ENCODE data around the gene ZNF674. TPM values are rescaled to one million over a fixed set of nuclear protein-coding genes. Genes with fewer than 3 reads are reported as not detected.
A peak's percentile ranks its signal among the peaks of the same experiment; 100 is the strongest.

ZNF674 gene
- total and polyA plus RNA-seq, 9 of the 15 experiments (the other 6 are each of a cell fraction or from before 2014, with no cell fraction given), result 1.2 to 4.7 (median 2.6) TPM

DNA sequence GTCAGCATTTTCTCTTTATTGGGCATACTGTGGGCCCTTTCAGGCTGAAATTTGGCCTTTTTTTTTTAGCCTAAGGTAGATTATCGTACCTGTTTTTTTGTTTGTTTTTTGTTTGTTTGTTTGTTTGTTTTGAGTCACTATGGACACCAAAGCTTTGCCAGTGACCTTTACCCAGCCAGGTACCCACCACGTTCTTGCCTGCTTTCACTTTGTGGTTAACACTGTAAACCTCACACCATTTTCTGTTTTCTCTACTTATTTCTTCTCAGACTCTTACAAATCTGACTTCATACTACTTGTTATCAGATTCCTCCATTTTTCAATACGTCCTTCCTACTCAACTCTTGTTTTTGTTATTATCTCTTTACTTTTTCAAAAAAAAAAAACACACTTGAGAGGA, 81.5 kb downstream of the ZNF674 start:
- no peak overlapping the region for H3K27ac ChIP-seq (ENCODE audit: extremely low read depth, low read depth, low read length)
- H3K36me3 ChIP-seq (ENCODE audit: control insufficient read depth, insufficient read depth, low read length), result peaks cover 3% of the 10 kb centered on the region; the same call in 1 of the 3 replicates
- H4K20me1 ChIP-seq (replicated peaks; ENCODE audit: control insufficient read depth, insufficient read depth, low read length), result no peaks in the 10 kb centered on the region
- ChIA-PET POLR2A (no interaction called here), CTCF (ENCODE audit: low intra/inter-chr PET ratio) (no interaction called here)
- no peak overlapping the region for H3K4me2 ChIP-seq (ENCODE audit: insufficient read depth, low read length)
- no TSS peak for BruUV-seq (replicated peaks)
- H3K27me3 ChIP-seq (ENCODE audit: control insufficient read depth in 2 of 2, insufficient read depth in 2 of 2, low read length in 2 of 2), result no peaks in the 10 kb centered on the region
- no peaks in the 10 kb centered on the region for H3K9me1 ChIP-seq (ENCODE audit: control insufficient read depth, insufficient read depth, low read length)
- H3K79me2 ChIP-seq (ENCODE audit: control insufficient read depth, insufficient read depth, low read length), result no peaks in the 10 kb centered on the region
- ATAC-seq (no peak), DNase-seq (ENCODE audit: extremely low read depth in 1 of 4, low spot score in 3 of 4) (no peak), FAIRE-seq (no peak)
- 20% methylated on average over 2 of the region's 3 CpGs for WGBS (ENCODE audit: insufficient coverage, low coverage, missing lambda C conversion rate)
- TF ChIP-seq C11orf30 (IDR thresholded peaks at IDR 0.05; ENCODE audit: low read depth) (peak; percentile 14; the same call in 1 of the 2 replicates), MLX (CRISPR knock-in tag; conservative IDR thresholded peaks at IDR 0.05) (no peak)
- H3K4me1 ChIP-seq (replicated peaks in 1 of 2; ENCODE audit: control insufficient read depth in 2 of 2, insufficient read depth in 2 of 2, low read length in 2 of 2), result no peaks in the 10 kb centered on the region
- H3K9me3 ChIP-seq (replicated peaks; ENCODE audit: control insufficient read depth, insufficient read depth, low read depth, low read length), result no peaks in the 10 kb centered on the region
- H3K4me3 ChIP-seq, result no peak overlapping the region
- in situ Hi-C loops (cut with MboI), result no loop called here
- H2AFZ ChIP-seq (ENCODE audit: low read depth, low read length), result no peak overlapping the region
- intact Hi-C loops (cut with micrococcal nuclease), result no loop called here
- H3K9ac ChIP-seq (ENCODE audit: insufficient read depth in 1 of 2, low read depth in 2 of 2, low read length in 2 of 2), result no peak overlapping the region

DNA sequence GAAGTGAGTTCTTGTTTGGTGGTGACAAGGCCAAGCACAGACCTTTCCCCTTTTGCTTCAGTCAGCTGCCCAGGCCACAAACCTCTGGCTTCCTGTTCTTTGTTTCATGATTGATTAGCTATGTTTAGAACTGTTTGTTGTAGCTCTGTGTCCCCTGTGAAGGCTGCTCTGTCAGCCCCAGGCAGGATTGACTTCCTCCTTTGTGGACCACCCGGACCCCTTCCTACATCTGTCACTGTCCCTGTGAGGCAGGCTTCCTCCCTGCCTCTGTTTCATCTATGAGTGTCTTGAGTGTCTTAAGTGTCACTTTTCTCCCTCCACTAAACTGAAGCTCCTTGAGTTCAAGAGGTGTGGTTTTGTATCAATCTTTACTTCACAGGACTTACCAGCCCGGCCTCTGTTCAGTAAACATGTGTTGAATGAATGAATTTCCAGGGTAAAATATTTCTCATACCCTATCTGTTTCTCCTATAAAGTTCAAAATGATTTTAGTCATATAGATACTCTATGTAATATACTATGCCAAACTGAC, 83.5 kb downstream of the ZNF674 start:
- 38% methylated on average over 1 of the region's 2 CpGs for WGBS (ENCODE audit: insufficient coverage, low coverage, missing lambda C conversion rate)
- ATAC-seq, result no peak
- Histone ChIP-seq H3K9me3 (replicated peaks; ENCODE audit: control insufficient read depth, insufficient read depth, low read depth, low read length) (no peaks in the 10 kb centered on the region), H2AFZ (ENCODE audit: low read depth, low read length) (no peak overlapping the region), H3K36me3 (ENCODE audit: control insufficient read depth, insufficient read depth, low read length) (peaks cover under 1% of the 10 kb centered on the region; the same call in 1 of the 3 replicates), H3K27ac (ENCODE audit: extremely low read depth, low read depth, low read length) (no peak overlapping the region), H3K4me2 (ENCODE audit: insufficient read depth, low read length) (no peak overlapping the region), H3K79me2 (ENCODE audit: control insufficient read depth, insufficient read depth, low read length) (no peaks in the 10 kb centered on the region), H3K4me1 (replicated peaks in 1 of 2; ENCODE audit: control insufficient read depth in 2 of 2, insufficient read depth in 2 of 2, low read length in 2 of 2) (no peaks in the 10 kb centered on the region), H3K9ac (ENCODE audit: insufficient read depth in 1 of 2, low read depth in 2 of 2, low read length in 2 of 2) (no peak overlapping the region), H3K9me1 (ENCODE audit: control insufficient read depth, insufficient read depth, low read length) (no peaks in the 10 kb centered on the region), H3K4me3 (no peak overlapping the region), H4K20me1 (replicated peaks; ENCODE audit: control insufficient read depth, insufficient read depth, low read length) (no peaks in the 10 kb centered on the region), H3K27me3 (ENCODE audit: control insufficient read depth in 2 of 2, insufficient read depth in 2 of 2, low read length in 2 of 2) (no peaks in the 10 kb centered on the region)
- DNase-seq (ENCODE audit: extremely low read depth in 1 of 4, low spot score in 3 of 4), result no peak
- BruUV-seq (replicated peaks), result no TSS peak
- FAIRE-seq, result no peak
- intact Hi-C loops (cut with micrococcal nuclease) (no loop called here), in situ Hi-C loops (cut with MboI) (no loop called here)
- POLR2A ChIA-PET, result no interaction called here
- CTCF ChIA-PET (ENCODE audit: low intra/inter-chr PET ratio), result no interaction called here
- TF ChIP-seq PTRF (tag; IDR thresholded peaks at IDR 0.05) (no peak), CCNT2 (IDR thresholded peaks at IDR 0.05; ENCODE audit: borderline replicate concordance, extremely low read depth, insufficient read length, low read depth, low read length) (no peak), STAT6 (CRISPR knock-in tag; IDR thresholded peaks at IDR 0.05) (no peak), IFI16 (CRISPR knock-in tag; IDR thresholded peaks at IDR 0.05) (no peak), FIP1L1 (IDR thresholded peaks at IDR 0.05; ENCODE audit: low read depth, low read length, poor library complexity, severe bottlenecking) (no peak), ZBTB34 (CRISPR knock-in tag; IDR thresholded peaks at IDR 0.05) (no peak), HDAC3 (IDR thresholded peaks at IDR 0.05; ENCODE audit: borderline replicate concordance, partially characterized antibody) (no peak), FOXK2 (conservative IDR thresholded peaks at IDR 0.05 in 1 of 2, IDR thresholded peaks at IDR 0.05 in 1 of 2; ENCODE audit: low read depth in 2 of 2) (no peak)

All from K562 (cell line).